Fibroblast of the conjunctiva (primary cell): ENCODE measurements around the gene LINGO4.

Source experiments
- DNase-seq: peaks from one replicate; pipeline ENCODE4 v3.0.0-alpha.2; 2010; ENCODE audit warnings: low read depth

LINGO4 gene

GRCh38 chr1:151805066-151805820, at the start of gene LINGO4:
Gene LINGO4, minus strand, starts transcription at chr1:151805419. Its CDS starts 2,715 bp downstream, at chr1:151802704.
- DNase-seq = no peak

- DNase-seq = no peak
These were observed 49.4 kb upstream of the LINGO4 start for GRCh38 chr1:151854658-151855057.

GRCh38 chr1:151853411-151853943, 48.3 kb upstream of the LINGO4 start, which contains the start of gene THEM5:
Gene THEM5, minus strand, starts transcription at chr1:151853712. Its CDS starts 147 bp downstream, at chr1:151853565.
- no peak for DNase-seq

GRCh38 chr1:151852733-151853132, 47.5 kb upstream of the LINGO4 start:
- DNase-seq = no peak

GRCh38 chr1:151851886-151852285, 46.7 kb upstream of the LINGO4 start:
- DNase-seq = no peak

GRCh38 chr1:151849871-151850270, 44.7 kb upstream of the LINGO4 start:
- no peak for DNase-seq

- DNase-seq = no peak
These were observed 43.9 kb upstream of the LINGO4 start for GRCh38 chr1:151849126-151849525.

GRCh38 chr1:151847867-151848596, 42.8 kb upstream of the LINGO4 start:
- no peak for DNase-seq

- DNase-seq = no peak
These were observed 41.5 kb upstream of the LINGO4 start for GRCh38 chr1:151846686-151847237.

- no peak for DNase-seq
These were observed 40.9 kb upstream of the LINGO4 start for GRCh38 chr1:151846062-151846568.

- DNase-seq = no peak
These were observed 38.2 kb upstream of the LINGO4 start for GRCh38 chr1:151843398-151843797.

- DNase-seq = peak; percentile 18
These were observed 35.9 kb upstream of the LINGO4 start for GRCh38 chr1:151841141-151841540.

GRCh38 chr1:151840421-151840820, 35.2 kb upstream of the LINGO4 start:
- DNase-seq = no peak

GRCh38 chr1:151839457-151840403, 34.5 kb upstream of the LINGO4 start, which contains the start of gene C2CD4D:
Gene C2CD4D, minus strand, starts transcription at chr1:151839820. Its CDS starts 831 bp downstream, at chr1:151838989.
- DNase-seq = no peak

GRCh38 chr1:151839082-151839412, 33.8 kb upstream of the LINGO4 start:
- no peak for DNase-seq

GRCh38 chr1:151838222-151839081, 33.2 kb upstream of the LINGO4 start:
- no peak for DNase-seq

- DNase-seq = no peak
These were observed 32.6 kb upstream of the LINGO4 start for GRCh38 chr1:151837884-151838221.

GRCh38 chr1:151837197-151837596, 32.0 kb upstream of the LINGO4 start:
- no peak for DNase-seq

GRCh38 chr1:151835596-151835995, 30.4 kb upstream of the LINGO4 start:
- DNase-seq = no peak

- no peak for DNase-seq
These were observed 29.0 kb upstream of the LINGO4 start for GRCh38 chr1:151834239-151834638.
